Adrenal gland (tissue), 5 donors: Measurements from ENCODE around the gene PRKG1.

Source experiments
- POLR2A ChIP-seq, 2 donors: fragments of 450-650 bp; IDR thresholded peaks; one replicate each; pipeline ENCODE4 v1.6.1; 2017; ENCODE audit warnings: antibody characterized with exemption in 2 of 2, mild to moderate bottlenecking in 2 of 2, moderate library complexity in 1 of 2
- TF ChIP-seq, protein P1 (sequence below), 6 experiments: fragments of 450-650 bp in 4 of 6; fragments of 200-600 bp in 2 of 6; sonication (generic) in 1 of 6; IDR thresholded peaks; 1 replicate in 5 of 6; 2 replicates in 1 of 6; pipeline versions ENCODE4 v1.5.1 to v1.8.0; 2016 to 2021; ENCODE audit warnings: antibody characterized with exemption in 6 of 6, mild to moderate bottlenecking in 2 of 6, moderate library complexity in 1 of 6
- donor health status: DM: no; HTN: no; CAD: no.

- TF ChIP-seq POLR2A (IDR thresholded peaks at IDR 0.05) = no peak
- TF ChIP-seq, protein P1, sequence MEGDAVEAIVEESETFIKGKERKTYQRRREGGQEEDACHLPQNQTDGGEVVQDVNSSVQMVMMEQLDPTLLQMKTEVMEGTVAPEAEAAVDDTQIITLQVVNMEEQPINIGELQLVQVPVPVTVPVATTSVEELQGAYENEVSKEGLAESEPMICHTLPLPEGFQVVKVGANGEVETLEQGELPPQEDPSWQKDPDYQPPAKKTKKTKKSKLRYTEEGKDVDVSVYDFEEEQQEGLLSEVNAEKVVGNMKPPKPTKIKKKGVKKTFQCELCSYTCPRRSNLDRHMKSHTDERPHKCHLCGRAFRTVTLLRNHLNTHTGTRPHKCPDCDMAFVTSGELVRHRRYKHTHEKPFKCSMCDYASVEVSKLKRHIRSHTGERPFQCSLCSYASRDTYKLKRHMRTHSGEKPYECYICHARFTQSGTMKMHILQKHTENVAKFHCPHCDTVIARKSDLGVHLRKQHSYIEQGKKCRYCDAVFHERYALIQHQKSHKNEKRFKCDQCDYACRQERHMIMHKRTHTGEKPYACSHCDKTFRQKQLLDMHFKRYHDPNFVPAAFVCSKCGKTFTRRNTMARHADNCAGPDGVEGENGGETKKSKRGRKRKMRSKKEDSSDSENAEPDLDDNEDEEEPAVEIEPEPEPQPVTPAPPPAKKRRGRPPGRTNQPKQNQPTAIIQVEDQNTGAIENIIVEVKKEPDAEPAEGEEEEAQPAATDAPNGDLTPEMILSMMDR (IDR thresholded peaks at IDR 0.05) = no peak
These were observed 605.6 kb downstream of the PRKG1 start for GRCh38 chr10:51679841-51680240.
